Parathyroid adenoma (tissue), 2 donors: ENCODE measurements around the gene NPY2R.

Experiments used
- H2AFZ ChIP-seq: fragments of 300-600 bp; sonication (generic); one replicate; pipeline ENCODE4 v1.7.0; 2017; ENCODE audit warnings: antibody characterized with exemption, mild to moderate bottlenecking
- H3K27ac ChIP-seq: fragments of 300-600 bp; sonication (generic); one replicate; pipeline ENCODE4 v1.7.0; 2017
- H3K27me3 ChIP-seq: fragments of 300-600 bp; sonication (generic); one replicate; pipeline ENCODE4 v1.7.0; 2017; ENCODE audit warnings: low read length; ENCODE audit not compliant: control insufficient read depth, insufficient read depth
- H3K36me3 ChIP-seq: fragments of 300-600 bp; sonication (generic); one replicate; pipeline ENCODE4 v1.7.0; 2017; ENCODE audit warnings: low read length; ENCODE audit not compliant: control insufficient read depth, insufficient read depth
- H3K4me1 ChIP-seq: fragments of 300-600 bp; sonication (generic); one replicate; pipeline ENCODE4 v1.7.0; 2017; ENCODE audit warnings: control low read depth
- H3K4me2 ChIP-seq: fragments of 300-600 bp; sonication (generic); one replicate; pipeline ENCODE4 v1.7.0; 2017; ENCODE audit warnings: low read length
- H3K4me3 ChIP-seq: fragments of 300-600 bp; sonication (generic); one replicate; pipeline ENCODE4 v1.7.0; 2017; ENCODE audit warnings: low read depth, low read length
- H3K79me2 ChIP-seq: fragments of 300-600 bp; sonication (generic); one replicate; pipeline ENCODE4 v1.7.0; 2017; ENCODE audit warnings: control low read depth
- H3K9ac ChIP-seq: fragments of 300-600 bp; sonication (generic); one replicate; pipeline ENCODE4 v1.7.0; 2017; ENCODE audit warnings: mild to moderate bottlenecking
- H3K9me3 ChIP-seq: fragments of 300-600 bp; sonication (generic); one replicate; pipeline ENCODE4 v1.7.0; 2017; ENCODE audit warnings: low read length; ENCODE audit not compliant: control insufficient read depth
- TF ChIP-seq, protein P1 (sequence below): fragments of 300-600 bp; sonication (generic); IDR thresholded peaks from one replicate; pipeline ENCODE4 v1.7.0; 2017; ENCODE audit warnings: antibody characterized with exemption, mild to moderate bottlenecking
- donor health status: primary hyperparathyroidism.

NPY2R gene

DNA sequence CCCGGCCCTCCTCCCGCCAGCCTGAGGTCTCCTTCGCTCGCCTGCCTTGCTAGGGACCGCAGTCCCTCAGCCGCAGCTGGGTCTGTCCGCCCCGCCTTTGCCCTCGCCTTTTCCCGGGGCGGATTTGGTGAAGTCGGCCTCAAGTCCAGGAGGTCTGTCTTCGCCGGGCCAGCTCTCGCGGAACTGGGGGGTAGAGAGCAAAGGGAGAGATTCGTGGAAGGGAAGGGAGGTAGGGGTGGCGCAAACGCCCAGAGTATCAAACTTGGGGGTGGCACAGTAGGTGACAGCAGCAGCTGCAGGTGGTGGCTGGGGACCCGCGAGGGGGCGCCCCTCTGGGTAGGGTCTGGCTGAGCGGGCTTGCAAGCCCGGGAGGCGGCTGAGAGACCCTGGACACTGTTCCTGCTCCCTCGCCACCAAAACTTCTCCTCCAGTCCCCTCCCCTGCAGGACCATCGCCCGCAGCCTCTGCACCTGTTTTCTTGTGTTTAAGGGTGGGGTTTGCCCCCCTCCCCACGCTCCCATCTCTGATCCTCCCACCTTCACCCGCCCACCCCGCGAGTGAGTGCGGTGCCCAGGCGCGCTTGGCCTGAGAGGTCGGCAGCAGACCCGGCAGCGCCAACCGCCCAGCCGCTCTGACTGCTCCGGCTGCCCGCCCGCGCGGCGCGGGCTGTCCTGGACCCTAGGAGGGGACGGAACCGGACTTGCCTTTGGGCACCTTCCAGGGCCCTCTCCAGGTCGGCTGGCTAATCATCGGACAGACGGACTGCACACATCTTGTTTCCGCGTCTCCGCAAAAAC lies at the start of gene NPY2R:
TSS of gene NPY2R (plus strand) at position 379 of the 797 bp plus-strand sequence. CDS start 5,304 bp downstream, outside the sequence.
- no peak within 1 kb of the TSS for H3K27ac ChIP-seq
- H3K9me3 ChIP-seq: no peaks in the 10 kb centered on the region
- peak within 1 kb of the TSS; percentile 3 for H3K4me3 ChIP-seq
- no peak within 1 kb of the TSS for H3K9ac ChIP-seq
- H2AFZ ChIP-seq: no peak within 1 kb of the TSS
- TF ChIP-seq, protein P1, sequence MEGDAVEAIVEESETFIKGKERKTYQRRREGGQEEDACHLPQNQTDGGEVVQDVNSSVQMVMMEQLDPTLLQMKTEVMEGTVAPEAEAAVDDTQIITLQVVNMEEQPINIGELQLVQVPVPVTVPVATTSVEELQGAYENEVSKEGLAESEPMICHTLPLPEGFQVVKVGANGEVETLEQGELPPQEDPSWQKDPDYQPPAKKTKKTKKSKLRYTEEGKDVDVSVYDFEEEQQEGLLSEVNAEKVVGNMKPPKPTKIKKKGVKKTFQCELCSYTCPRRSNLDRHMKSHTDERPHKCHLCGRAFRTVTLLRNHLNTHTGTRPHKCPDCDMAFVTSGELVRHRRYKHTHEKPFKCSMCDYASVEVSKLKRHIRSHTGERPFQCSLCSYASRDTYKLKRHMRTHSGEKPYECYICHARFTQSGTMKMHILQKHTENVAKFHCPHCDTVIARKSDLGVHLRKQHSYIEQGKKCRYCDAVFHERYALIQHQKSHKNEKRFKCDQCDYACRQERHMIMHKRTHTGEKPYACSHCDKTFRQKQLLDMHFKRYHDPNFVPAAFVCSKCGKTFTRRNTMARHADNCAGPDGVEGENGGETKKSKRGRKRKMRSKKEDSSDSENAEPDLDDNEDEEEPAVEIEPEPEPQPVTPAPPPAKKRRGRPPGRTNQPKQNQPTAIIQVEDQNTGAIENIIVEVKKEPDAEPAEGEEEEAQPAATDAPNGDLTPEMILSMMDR: no peak
- H3K79me2 ChIP-seq: no peaks in the 10 kb centered on the region
- no peaks in the 10 kb centered on the region for H3K36me3 ChIP-seq
- no peaks in the 10 kb centered on the region for H3K4me1 ChIP-seq
- H3K4me2 ChIP-seq: peak within 1 kb of the TSS; percentile 50
- H3K27me3 ChIP-seq: no peaks in the 10 kb centered on the region

GRCh38 chr4:155161357-155161756 lies 47.1 kb upstream of the NPY2R start:
- Histone ChIP-seq H3K4me1 (no peaks in the 10 kb centered on the region), H3K36me3 (no peaks in the 10 kb centered on the region), H3K79me2 (no peaks in the 10 kb centered on the region), H3K4me2 (no peak overlapping the region), H3K27me3 (no peaks in the 10 kb centered on the region), H3K9me3 (no peaks in the 10 kb centered on the region), H2AFZ (no peak overlapping the region), H3K9ac (no peak overlapping the region), H3K4me3 (no peak overlapping the region), H3K27ac (no peak overlapping the region)
- TF ChIP-seq, protein P1: no peak

- no peaks in the 10 kb centered on the region for H3K27me3 ChIP-seq
Measured at GRCh38 chr4:155164718-155165117, 43.7 kb upstream of the NPY2R start.

GRCh38 chr4:155170569-155170968 lies 37.9 kb upstream of the NPY2R start:
- TF ChIP-seq, protein P1: no peak
- H3K9me3 ChIP-seq: no peaks in the 10 kb centered on the region
- H3K4me2 ChIP-seq: no peak overlapping the region

More at GRCh38 chr4:155164718-155165117, 43.7 kb upstream of the NPY2R start:
- H3K27ac ChIP-seq: no peak overlapping the region
- no peak overlapping the region for H3K9ac ChIP-seq
- no peaks in the 10 kb centered on the region for H3K79me2 ChIP-seq
- no peaks in the 10 kb centered on the region for H3K36me3 ChIP-seq
- H3K4me1 ChIP-seq: no peaks in the 10 kb centered on the region
- no peak overlapping the region for H2AFZ ChIP-seq
- TF ChIP-seq, protein P1: no peak
- H3K4me3 ChIP-seq: no peak overlapping the region
- no peaks in the 10 kb centered on the region for H3K9me3 ChIP-seq
- H3K4me2 ChIP-seq: no peak overlapping the region

DNA sequence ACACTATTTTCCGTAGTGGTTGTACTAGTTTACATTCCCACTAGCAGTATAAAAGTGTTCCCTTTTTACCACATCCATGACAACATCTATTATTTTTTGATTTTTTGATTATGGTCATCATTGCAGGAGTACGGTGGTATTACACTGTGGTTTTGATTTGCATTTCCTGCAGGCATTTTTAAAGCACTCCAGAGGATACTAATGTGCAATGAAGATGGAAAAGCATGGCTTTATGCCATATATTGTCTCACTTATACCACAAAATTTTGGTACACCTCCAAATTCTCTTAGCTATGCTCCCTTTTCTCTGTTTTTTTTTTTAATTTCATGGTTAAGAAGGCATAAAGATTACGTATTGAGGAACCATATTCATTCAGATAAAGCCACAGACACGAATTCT lies 35.1 kb upstream of the NPY2R start:
- TF ChIP-seq, protein P1: no peak
- no peak overlapping the region for H3K4me3 ChIP-seq
- H2AFZ ChIP-seq: no peak overlapping the region
- no peaks in the 10 kb centered on the region for H3K27me3 ChIP-seq
- H3K9me3 ChIP-seq: no peaks in the 10 kb centered on the region
- no peaks in the 10 kb centered on the region for H3K4me1 ChIP-seq
- no peak overlapping the region for H3K9ac ChIP-seq
- H3K79me2 ChIP-seq: no peaks in the 10 kb centered on the region
- no peak overlapping the region for H3K4me2 ChIP-seq
- no peaks in the 10 kb centered on the region for H3K36me3 ChIP-seq
- no peak overlapping the region for H3K27ac ChIP-seq

More at GRCh38 chr4:155170569-155170968, 37.9 kb upstream of the NPY2R start:
- no peak overlapping the region for H3K27ac ChIP-seq
- H3K9ac ChIP-seq: no peak overlapping the region
- H2AFZ ChIP-seq: no peak overlapping the region
- H3K79me2 ChIP-seq: no peaks in the 10 kb centered on the region
- no peaks in the 10 kb centered on the region for H3K4me1 ChIP-seq
- no peaks in the 10 kb centered on the region for H3K36me3 ChIP-seq
- H3K27me3 ChIP-seq: no peaks in the 10 kb centered on the region
- H3K4me3 ChIP-seq: no peak overlapping the region
